IPS-NIHi11 (cell line): Measurements from ENCODE around the gene TMOD2.
A peak's percentile ranks its signal among the peaks of the same experiment; 100 is the strongest.

Experiments used
- DNase-seq: peaks from one replicate; pipeline ENCODE4 v3.0.0; 2012; ENCODE audit warnings: mixed read lengths, low spot score

Gene TMOD2

DNA sequence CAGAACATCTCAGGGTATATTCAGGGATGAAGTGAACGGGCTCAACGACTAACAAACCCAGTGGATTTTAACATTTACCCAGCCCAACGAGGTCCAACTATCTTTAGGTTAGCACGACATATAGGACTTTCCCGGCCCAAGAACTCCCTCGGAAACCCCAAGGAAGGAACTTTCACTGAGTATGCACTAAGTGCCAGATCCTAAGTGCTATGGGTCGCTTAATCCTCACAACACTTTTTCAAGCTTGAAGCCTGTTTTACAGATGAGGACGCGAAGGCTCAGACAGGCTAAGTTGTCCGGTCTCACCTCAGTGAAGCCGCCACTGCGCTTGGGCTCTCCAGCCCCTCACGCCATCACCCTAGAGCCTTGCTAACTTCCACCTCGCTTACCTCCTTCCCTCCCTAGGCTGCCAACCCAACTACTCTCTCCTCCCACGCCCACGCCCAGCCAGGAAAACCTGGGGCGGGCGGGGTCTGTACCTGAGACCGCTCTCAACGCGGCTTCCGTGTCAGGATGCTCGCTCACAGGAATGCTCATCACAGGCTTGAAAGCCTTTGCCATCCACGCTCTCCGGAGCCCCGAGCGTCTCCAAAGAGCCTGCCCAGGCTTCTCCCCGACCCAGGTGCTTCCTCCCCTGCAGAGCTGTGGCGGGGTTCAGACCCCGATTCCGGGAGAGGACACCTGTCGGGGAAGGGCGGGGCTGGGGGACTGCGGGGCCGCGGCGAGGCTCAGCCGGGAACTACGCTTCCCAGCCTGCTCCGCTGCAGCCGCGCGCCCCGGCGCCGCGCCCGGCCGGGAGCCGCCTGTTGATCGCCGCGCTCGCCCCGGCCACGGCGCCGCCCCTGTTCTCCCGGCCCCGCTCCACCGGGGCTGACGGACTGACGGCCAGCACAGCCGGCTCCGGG, at the start of gene TMOD2:
Gene TMOD2, plus strand, starts transcription at position 806 of the 905 bp plus-strand sequence. CDS start 14,845 bp downstream, outside the sequence.
- DNase-seq, result peak; percentile 84

DNA sequence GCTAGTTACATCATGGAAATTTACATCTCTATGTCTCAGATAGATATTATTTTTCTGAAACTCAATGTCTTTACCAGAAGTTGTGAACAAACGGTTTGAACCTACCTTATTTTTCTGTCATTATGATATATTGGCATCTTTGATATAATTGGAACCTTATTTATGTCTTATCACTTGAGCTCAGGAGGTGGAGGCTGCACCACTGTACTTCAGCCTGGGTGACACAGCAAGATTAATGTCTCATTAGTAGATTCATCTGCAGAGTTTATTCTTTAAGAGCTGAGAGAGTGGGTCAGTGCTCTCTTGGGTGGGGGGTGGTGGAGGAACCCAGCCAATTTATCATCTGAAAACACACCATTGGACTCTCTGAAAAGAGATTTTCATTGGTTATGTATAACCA, 48.7 kb upstream of the TMOD2 start:
- no peak for DNase-seq

- DNase-seq, result no peak
Measured at GRCh38 chr15:51706291-51706690, 45.1 kb upstream of the TMOD2 start.

- DNase-seq, result no peak
Measured at GRCh38 chr15:51706926-51707608, 44.3 kb upstream of the TMOD2 start.

DNA sequence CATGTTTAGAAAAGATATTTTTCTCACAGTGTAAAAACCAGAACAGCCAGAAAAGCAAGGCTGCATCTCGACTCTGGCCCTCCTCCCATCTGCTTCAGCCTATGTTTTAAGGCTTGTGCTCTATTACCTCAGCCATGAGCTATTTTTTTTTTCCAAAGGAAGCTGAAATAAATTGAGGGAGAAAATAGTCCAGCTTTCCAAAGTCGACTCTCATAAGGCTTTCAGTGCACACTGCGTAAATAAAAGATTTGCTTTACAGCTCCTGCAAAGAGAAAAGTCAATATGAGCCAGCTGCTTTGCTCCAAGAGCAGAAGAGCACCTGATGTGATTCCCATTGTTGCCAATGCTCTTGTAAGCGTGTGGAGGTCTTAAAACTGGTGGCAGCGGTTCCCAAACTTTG, 43.4 kb upstream of the TMOD2 start:
- no peak for DNase-seq

DNA sequence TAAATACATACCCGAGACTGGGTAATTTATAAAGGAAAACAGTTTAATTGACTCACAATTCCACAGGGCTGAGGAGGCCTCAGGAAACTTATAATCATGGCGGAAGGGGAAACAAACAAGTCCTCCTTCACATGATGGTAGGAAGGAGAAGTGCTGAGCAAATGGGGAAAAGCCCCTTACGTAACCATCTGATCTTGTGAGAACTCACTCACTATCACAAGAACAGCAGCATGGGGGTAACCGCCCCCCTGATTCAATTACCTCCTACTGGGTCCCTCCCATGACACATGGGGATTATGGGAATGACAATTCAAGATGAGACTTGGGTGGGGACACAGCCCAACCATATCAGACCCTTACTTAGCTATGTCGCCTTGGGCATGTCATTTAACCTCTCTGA, 42.4 kb upstream of the TMOD2 start:
- DNase-seq, result no peak

DNA sequence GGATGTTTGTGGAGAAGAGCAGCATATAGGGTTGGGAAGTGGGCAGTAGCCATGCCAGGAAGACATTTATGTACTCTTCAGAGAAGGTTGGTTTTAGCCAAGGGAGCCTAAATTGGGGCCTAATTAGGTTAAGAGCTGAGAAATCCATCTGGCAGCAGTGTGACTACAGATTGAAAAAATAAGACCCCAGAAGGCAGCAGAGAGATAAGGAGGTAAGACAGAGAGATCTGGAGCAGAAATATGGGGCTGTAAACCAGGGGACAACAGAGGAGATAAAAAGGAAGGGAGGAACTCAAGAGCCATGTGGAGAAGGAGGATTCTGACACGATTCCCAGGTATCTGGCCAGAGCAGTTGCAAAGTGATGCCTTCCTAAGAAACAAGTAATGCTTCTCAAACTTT, 37.2 kb upstream of the TMOD2 start:
- no peak for DNase-seq

DNA sequence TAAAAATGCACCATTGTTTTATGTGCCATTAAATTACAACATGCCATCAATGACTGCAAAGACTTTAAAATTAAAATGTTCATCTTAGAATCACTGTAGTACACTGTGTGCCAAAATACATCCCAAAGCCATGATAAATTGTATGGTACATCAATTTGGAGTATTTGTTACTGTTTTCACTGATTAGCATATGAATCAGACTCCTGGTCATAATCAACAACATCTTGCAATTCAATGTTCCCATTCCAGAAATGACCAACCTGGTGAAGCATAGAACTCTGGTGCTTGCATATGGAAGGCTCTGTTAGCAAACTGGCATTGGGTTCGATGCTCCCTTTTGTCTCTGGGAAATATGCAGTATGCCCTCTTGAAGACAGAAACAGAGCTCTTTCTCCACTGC, 36.5 kb upstream of the TMOD2 start:
- DNase-seq, result no peak

DNA sequence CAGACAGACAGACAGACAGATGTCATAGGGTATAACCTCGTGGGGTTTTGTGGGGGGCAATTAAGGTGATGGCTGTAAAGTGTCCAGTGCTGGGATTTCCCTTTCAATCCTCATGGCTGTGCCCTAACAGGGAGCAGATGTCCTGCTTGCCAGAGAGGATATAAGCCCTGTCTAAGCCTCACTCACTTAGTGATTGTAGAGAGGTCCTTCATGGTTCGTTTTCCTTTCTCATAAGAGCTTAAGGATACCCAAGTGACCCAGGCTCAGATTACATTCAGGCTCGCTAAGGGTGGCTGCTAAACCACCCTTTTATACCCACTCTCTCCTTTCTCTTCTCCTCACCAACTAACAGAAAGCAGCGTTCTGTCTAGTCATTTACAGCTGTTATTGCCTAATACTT, 33.2 kb upstream of the TMOD2 start:
- DNase-seq, result no peak

DNA sequence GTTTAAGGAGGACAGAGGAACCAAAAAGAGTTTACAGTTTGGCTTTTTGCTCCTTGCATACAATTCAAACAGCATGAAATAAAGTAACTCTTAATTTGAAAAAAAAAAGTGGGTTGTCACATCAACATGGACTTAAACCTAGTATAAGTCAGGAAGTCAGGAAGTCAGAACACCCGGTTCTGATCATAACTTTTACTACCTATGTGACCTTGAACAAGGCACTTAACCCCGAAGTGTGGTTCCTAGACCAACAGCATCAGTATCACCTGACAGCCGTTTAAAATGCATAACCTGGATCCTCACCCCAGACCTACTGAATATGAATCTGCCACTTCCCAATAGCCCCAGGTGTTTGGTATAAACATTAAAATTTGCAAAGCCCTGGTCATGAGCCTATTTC, 32.7 kb upstream of the TMOD2 start:
- DNase-seq, result no peak

GRCh38 chr15:51720201-51720995, 31.0 kb upstream of the TMOD2 start:
- DNase-seq, result no peak

DNA sequence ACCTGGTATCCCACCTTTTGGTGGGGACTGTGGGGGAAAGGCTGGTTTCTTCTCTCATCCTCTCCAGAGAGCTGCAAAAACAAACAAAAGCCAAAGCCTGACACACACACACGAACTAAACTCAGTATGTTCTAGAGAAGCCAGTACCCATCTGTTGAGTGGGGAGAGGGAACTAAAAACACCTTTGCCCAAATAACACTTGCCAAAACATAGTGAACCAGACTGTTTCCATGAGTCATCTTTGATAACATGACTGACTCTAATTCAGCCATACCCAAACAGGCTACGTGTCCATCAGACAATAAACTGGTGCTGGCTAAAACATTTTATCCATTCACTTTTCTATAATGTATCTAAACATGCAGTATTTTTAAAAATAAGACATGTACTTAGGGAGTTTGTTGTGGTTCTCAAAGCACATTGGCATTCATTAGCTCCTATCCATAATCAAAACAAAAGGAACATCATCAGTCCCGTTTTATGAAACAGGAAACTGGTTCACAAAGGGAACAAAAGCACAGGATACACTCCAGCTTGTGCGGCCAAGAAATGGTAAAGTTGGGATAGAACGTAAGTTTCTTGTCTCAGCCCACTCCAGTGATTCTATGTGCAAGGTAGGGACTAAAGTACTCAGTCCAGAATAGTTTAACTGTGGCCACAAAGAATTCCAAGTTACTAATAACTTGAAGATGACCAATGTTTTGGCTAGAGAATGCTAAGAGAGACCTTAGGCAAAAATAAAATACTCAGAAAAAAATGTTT, 30.0 kb upstream of the TMOD2 start:
- DNase-seq, result no peak

GRCh38 chr15:51724199-51724598, 27.2 kb upstream of the TMOD2 start:
- no peak for DNase-seq

DNA sequence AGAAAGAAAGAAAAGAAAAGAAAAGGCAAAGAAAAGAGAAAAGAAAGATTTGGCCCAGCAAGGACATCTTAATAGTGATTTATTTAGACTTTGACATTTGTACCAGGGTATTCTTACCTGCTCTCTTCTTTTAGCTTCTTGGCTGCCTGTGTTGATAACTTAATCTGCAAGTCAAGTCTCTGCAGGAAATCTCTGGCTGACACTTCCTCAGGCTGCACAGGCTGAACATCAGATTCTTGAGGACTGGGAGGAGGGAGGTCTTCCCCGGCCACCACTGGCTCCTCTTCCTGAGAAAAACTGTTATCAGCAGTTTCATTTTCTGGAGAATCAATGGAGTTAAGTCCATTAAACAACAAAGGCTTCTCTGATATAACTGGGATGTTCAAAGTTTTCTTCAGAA, 26.7 kb upstream of the TMOD2 start:
- peak; percentile 26 for DNase-seq

GRCh38 chr15:51726302-51727073, 24.9 kb upstream of the TMOD2 start:
- DNase-seq, result peak; percentile 78

DNA sequence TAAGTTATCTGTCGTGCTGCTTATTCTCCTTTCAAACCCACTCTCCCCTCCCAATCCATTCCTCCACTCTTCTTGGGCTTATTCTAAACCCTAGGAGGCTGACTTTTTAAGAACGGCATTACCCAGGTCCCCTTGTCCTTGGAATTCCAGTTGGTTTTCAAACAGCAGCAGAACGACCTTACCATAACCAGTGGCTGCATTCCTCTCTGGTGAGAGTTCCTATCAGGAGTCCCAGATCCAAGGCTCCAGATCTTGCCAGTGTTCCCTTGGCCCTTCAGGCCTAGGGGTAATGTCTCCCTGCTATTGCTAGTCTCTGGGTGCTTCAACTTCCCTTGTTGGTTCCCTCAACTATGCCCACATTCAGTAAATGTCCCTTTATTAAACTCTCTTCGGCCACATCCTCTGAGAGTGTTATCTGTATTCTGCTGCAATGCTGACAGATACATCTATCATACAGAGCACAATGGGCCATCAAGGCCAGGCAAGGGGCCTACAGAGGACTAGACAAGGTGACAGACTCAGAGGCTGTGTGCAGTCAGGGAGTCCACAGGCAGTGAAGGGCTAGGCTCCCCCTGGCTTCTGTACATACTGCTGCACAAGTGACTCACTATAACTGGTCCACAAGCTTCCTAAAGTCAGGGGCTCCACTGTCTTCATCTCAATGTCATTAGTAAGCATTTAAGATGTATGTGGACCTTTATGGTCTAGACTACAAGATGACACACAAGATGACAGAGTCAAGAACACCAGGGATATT, 24.1 kb upstream of the TMOD2 start:
- DNase-seq, result no peak

DNA sequence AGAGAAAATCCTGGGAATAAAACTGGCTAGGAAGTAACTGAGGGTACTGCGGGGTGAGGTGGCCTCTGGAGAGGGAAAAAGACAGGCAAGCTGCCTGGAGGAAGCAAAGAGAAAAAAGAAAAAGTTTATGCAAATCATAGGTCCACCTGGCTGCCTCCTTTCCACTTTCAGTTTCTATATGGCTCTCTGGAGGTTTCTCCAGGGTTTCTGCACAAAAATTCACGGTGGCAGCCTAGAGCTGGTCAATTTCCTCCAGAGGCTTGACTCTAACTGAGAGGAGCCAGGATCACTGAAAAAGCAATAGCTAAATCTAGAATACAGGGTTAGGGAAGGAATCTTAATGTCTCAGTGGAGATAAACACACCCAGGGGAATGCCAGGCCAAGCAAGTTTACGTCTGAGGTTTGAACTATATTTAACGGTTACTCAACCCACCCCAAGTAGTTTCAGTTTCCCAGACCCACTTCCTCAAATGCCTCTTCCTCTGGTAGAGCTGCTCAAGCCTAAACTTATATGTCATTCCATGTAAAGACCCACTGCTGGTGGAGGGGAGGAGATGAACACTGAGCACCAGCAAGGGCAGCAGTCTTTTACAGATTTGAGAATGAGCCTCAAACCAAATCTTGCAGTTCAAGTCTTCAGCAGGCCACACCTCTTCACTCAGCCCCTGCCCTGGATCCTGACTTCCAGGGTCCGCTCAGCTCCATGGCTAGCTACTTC, 19.7 kb upstream of the TMOD2 start:
- DNase-seq, result no peak

GRCh38 chr15:51732646-51733045, 18.8 kb upstream of the TMOD2 start:
- no peak for DNase-seq

DNA sequence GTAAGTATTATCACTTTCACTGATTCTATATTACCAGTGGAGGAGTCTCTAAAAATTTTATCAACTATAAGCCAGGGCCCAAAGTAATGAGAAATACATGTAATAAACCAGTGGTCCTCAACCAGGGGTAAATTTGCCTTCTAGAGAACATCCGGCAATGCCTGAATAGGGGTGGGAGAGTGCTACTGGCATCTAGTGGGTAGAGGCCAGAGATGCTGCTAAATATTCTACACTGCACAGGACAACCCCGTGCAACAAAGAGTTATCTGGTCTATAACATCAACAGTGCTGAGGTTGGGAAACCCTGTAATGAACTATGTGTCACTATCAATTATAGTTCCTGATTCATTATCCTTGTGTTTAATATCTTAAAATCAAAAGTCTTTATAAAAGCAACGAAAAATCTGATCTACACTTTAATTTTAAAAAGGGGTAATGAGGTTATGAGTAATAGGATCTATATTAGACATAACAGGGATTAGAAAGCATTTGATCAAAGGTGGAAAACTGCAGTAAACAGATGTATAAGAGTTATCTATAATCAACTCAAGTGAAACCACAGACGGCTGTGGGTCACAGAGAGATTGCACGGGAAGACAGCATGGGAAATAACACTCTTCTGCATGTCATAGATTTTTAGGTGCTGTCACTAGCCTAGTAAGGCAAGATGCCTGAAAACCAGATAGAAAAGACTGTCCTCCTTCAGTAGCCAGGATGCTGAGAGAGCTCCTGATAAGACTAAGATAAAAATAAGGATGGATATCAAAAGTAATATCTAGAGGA, 16.0 kb upstream of the TMOD2 start:
- no peak for DNase-seq
